ENCODE results near the gene SAP130.

DNA sequence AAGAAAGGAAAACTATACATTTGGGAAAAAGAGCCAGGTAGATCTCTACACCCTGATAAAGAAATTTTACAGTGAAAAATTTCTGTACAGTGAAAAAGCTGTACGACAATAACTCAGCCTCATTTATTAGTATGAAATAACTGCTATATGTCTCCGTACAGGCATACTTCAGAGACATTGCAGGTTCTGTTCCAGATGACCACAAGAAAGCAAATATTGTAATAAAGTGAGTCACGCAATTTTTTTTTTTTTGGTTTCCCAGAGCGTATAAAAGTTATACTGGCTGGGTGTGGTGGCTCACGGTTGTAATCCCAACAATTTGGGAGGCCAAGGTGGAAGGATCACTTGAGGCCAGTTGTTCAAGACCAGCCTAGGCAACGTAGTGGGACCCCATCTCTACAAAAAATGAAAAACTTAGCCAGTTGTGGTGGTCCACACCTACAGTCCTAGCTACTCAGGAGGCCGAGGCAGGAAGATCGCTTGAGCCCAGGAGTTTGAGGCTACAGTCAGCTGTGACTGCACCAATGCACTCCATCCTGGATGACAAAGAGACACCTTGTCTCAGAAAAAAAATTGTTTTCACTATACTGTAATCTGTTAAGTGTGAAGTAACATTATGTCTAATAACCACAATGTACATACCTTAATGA, 113.9 kb downstream of the SAP130 start:
- TF ChIP-seq CTCF (conservative IDR thresholded peaks at IDR 0.05): no peak
- no peak for TF ChIP-seq ZFX (IDR thresholded peaks at IDR 0.05)

All from C4-2B (cell line).